OCI-LY1 (cell line): ENCODE results near the gene VASP.

Experiments
- H2AFZ ChIP-seq: fragments of 200-600 bp; sonication (generic), shearing (Covaris generic); 2 replicates; pipeline ENCODE4 v1.6.0; 2014; ENCODE audit warnings: antibody characterized with exemption, mild to moderate bottlenecking, low read length
- H3F3A ChIP-seq: fragments of 200-600 bp; sonication (generic), shearing (Covaris generic); 2 replicates; pipeline ENCODE4 v1.6.0; 2014; ENCODE audit warnings: mild to moderate bottlenecking, antibody characterized with exemption, low read length, moderate library complexity; ENCODE audit not compliant: insufficient read depth
- H3K27ac ChIP-seq: fragments of 200-600 bp; sonication (generic); 2 replicates; pipeline ENCODE4 v1.5.1; 2014; ENCODE audit warnings: low read length, mixed run types, mild to moderate bottlenecking, low read depth; ENCODE audit not compliant: poor library complexity, severe bottlenecking
- H3K27me3 ChIP-seq: fragments of 200-600 bp; sonication (generic); 2 replicates; pipeline ENCODE4 v1.6.0; 2014; ENCODE audit warnings: antibody characterized with exemption, mild to moderate bottlenecking, low read length, moderate library complexity; ENCODE audit not compliant: insufficient read depth
- H3K36me3 ChIP-seq: fragments of 200-600 bp; sonication (generic); 2 replicates; pipeline ENCODE4 v1.6.1; 2014; ENCODE audit warnings: mild to moderate bottlenecking, antibody characterized with exemption, low read length, moderate library complexity, mixed read lengths; ENCODE audit not compliant: insufficient read depth
- H3K4me1 ChIP-seq: fragments of 200-600 bp; sonication (generic); 2 replicates; pipeline ENCODE4 v1.5.1; 2014; ENCODE audit warnings: mild to moderate bottlenecking, low read length, moderate library complexity; ENCODE audit not compliant: insufficient read depth, severe bottlenecking
- H3K4me2 ChIP-seq: fragments of 200-600 bp; sonication (generic), shearing (Covaris generic); 2 replicates; pipeline ENCODE4 v1.6.1; 2014; ENCODE audit warnings: low read length
- H3K4me3 ChIP-seq: fragments of 200-600 bp; sonication (generic); 2 replicates; pipeline ENCODE4 v1.5.1; 2014; ENCODE audit warnings: low read length, low read depth, mild to moderate bottlenecking, mixed read lengths; ENCODE audit not compliant: poor library complexity, severe bottlenecking
- H3K79me2 ChIP-seq: fragments of 200-600 bp; shearing (Covaris generic); 2 replicates; pipeline ENCODE4 v1.6.1; 2016; ENCODE audit warnings: mixed run types, low read length, mixed read lengths; ENCODE audit not compliant: insufficient read depth
- H3K9ac ChIP-seq: fragments of 200-600 bp; sonication (generic), shearing (Covaris generic); 2 replicates; pipeline ENCODE4 v1.6.1; 2014; ENCODE audit warnings: mild to moderate bottlenecking, low read length, mixed read lengths
- H3K9me2 ChIP-seq: fragments of 200-600 bp; sonication (generic), shearing (Covaris generic); 2 replicates; pipeline ENCODE4 v1.6.1; 2014; ENCODE audit warnings: low read depth, mild to moderate bottlenecking, low read length, mixed read lengths
- H3K9me3 ChIP-seq: fragments of 200-600 bp; shearing (Covaris generic); 2 replicates; pipeline ENCODE4 v1.6.1; 2014; ENCODE audit warnings: low read length, mixed read lengths
- H4K20me1 ChIP-seq: fragments of 200-600 bp; sonication (generic), shearing (Covaris generic); 2 replicates; pipeline ENCODE4 v1.6.0; 2016; ENCODE audit warnings: mild to moderate bottlenecking, low read length; ENCODE audit not compliant: insufficient read depth
- CTCF ChIP-seq: fragments of 200-600 bp; sonication (generic), shearing (Covaris generic); IDR thresholded peaks from 2 replicates; pipeline ENCODE4 v1.5.1; 2017; ENCODE audit warnings: mild to moderate bottlenecking, antibody characterized with exemption, low read length, moderate library complexity, mixed read lengths
- EZH2 ChIP-seq: fragments of 200-600 bp; sonication (generic), shearing (Covaris generic); IDR thresholded peaks from 2 replicates; pipeline ENCODE4 v1.8.0; 2017; ENCODE audit warnings: borderline replicate concordance, mixed run types, mild to moderate bottlenecking, antibody characterized with exemption, low read length, moderate library complexity, mixed read lengths

Gene VASP

GRCh38 chr19:45528744-45529419, 21.6 kb downstream of the VASP start:
- Histone ChIP-seq H3K4me1 (no peaks in the 10 kb centered on the region), H3K27me3 (no peaks in the 10 kb centered on the region), H2AFZ (no peak overlapping the region), H3K9ac (no peak overlapping the region), H4K20me1 (no peaks in the 10 kb centered on the region), H3K4me3 (no peak overlapping the region), H3K27ac (no peak overlapping the region), H3K79me2 (no peaks in the 10 kb centered on the region), H3K4me2 (no peak overlapping the region), H3K9me2 (no peaks in the 10 kb centered on the region), H3K36me3 (peaks cover 46% of the 10 kb centered on the region), H3F3A (no peaks in the 10 kb centered on the region), H3K9me3 (no peaks in the 10 kb centered on the region)
- TF ChIP-seq CTCF (no peak), EZH2 (no peak)

GRCh38 chr19:45529420-45529785, 22.1 kb downstream of the VASP start:
- no peak overlapping the region for H3K9ac ChIP-seq
- no peaks in the 10 kb centered on the region for H3K4me1 ChIP-seq
- TF ChIP-seq EZH2 (no peak), CTCF (no peak)
- H3K9me3 ChIP-seq, result no peaks in the 10 kb centered on the region
- no peaks in the 10 kb centered on the region for H3F3A ChIP-seq
- no peak overlapping the region for H3K4me2 ChIP-seq
- no peaks in the 10 kb centered on the region for H3K27me3 ChIP-seq
- no peaks in the 10 kb centered on the region for H3K9me2 ChIP-seq
- H2AFZ ChIP-seq, result no peak overlapping the region
- H3K36me3 ChIP-seq, result peaks cover 41% of the 10 kb centered on the region
- no peaks in the 10 kb centered on the region for H4K20me1 ChIP-seq
- H3K79me2 ChIP-seq, result no peaks in the 10 kb centered on the region
- no peak overlapping the region for H3K4me3 ChIP-seq
- H3K27ac ChIP-seq, result no peak overlapping the region

GRCh38 chr19:45531349-45531748, 24.1 kb downstream of the VASP start:
- Histone ChIP-seq H2AFZ (no peak overlapping the region), H3K4me1 (no peaks in the 10 kb centered on the region), H3K9me2 (no peaks in the 10 kb centered on the region), H3K79me2 (no peaks in the 10 kb centered on the region), H3K27ac (no peak overlapping the region), H3K4me2 (no peak overlapping the region), H3F3A (no peaks in the 10 kb centered on the region), H4K20me1 (no peaks in the 10 kb centered on the region), H3K9ac (no peak overlapping the region), H3K36me3 (peaks cover 22% of the 10 kb centered on the region), H3K27me3 (no peaks in the 10 kb centered on the region), H3K4me3 (no peak overlapping the region), H3K9me3 (0 out of 2 replicates have a peak, but pooled peaks cover under 1% of the 10 kb centered on the region)
- TF ChIP-seq EZH2, result no peak
- no peak for TF ChIP-seq CTCF
